NOMO-1 treated with DMSO at 0.1 percent for 48 hours (cell line): ENCODE data around the gene DAPK2.

ENCODE experiments used
- DNase-seq: peaks from one replicate; lab custom pipeline; 2025; ENCODE audit not compliant: unreplicated experiment; lab: John Stamatoyannopoulos, UW

DAPK2 gene

GRCh38 chr15:64024172-64025050, 21.9 kb downstream of the DAPK2 start:
- DNase-seq: peak; percentile 36

- DNase-seq: no peak
Observed at GRCh38 chr15:64023220-64023619, 23.1 kb downstream of the DAPK2 start.

- DNase-seq: no peak
Observed at GRCh38 chr15:64022571-64022970, 23.7 kb downstream of the DAPK2 start.

- no peak for DNase-seq
Observed at GRCh38 chr15:64019764-64020163, 26.5 kb downstream of the DAPK2 start.

GRCh38 chr15:64017591-64018163, 28.6 kb downstream of the DAPK2 start:
- no peak for DNase-seq

- no peak for DNase-seq
Observed at GRCh38 chr15:64017082-64017588, 29.1 kb downstream of the DAPK2 start.

GRCh38 chr15:64016257-64016656, 30.0 kb downstream of the DAPK2 start:
- no peak for DNase-seq

- no peak for DNase-seq
Observed at GRCh38 chr15:64014995-64015394, 31.3 kb downstream of the DAPK2 start.

GRCh38 chr15:64013179-64014062, 32.9 kb downstream of the DAPK2 start:
- DNase-seq: no peak

GRCh38 chr15:64011736-64012135, 34.5 kb downstream of the DAPK2 start:
- DNase-seq: no peak

GRCh38 chr15:64010719-64011118, 35.6 kb downstream of the DAPK2 start:
- DNase-seq: peak; percentile 84

GRCh38 chr15:64009798-64010261, 36.5 kb downstream of the DAPK2 start:
- DNase-seq: no peak

GRCh38 chr15:64009241-64009640, 37.0 kb downstream of the DAPK2 start:
- DNase-seq: no peak

GRCh38 chr15:64008177-64008576, 38.1 kb downstream of the DAPK2 start:
- no peak for DNase-seq

- no peak for DNase-seq
Observed at GRCh38 chr15:64006642-64007041, 39.6 kb downstream of the DAPK2 start.

GRCh38 chr15:64004587-64004986, 41.7 kb downstream of the DAPK2 start:
- no peak for DNase-seq

- DNase-seq: no peak
Observed at GRCh38 chr15:64004056-64004455, 42.2 kb downstream of the DAPK2 start.

- no peak for DNase-seq
Observed at GRCh38 chr15:64003182-64003581, 43.1 kb downstream of the DAPK2 start.

GRCh38 chr15:64001148-64001547, 45.1 kb downstream of the DAPK2 start:
- peak; percentile 75 for DNase-seq

- no peak for DNase-seq
Observed at GRCh38 chr15:64000183-64000951, 45.9 kb downstream of the DAPK2 start.
